Activated T-helper 2 cell treated with anti-CD3 and anti-CD28 coated beads, Interferon-gamma antibody, Interleukin-2, Interleukin-4, amounts not matched to agents 10 μg/mL and 5 μg/mL and 100 μg/mL, durations not matched to agents 14 hours and 24 hours and 36 hours (primary cell): ENCODE results near the gene SLC2A9. TPM values are rescaled to one million over a fixed set of nuclear protein-coding genes. Genes with fewer than 3 reads are reported as not detected.

Source experiments
- DNase-seq: peaks from one replicate; pipeline ENCODE4 v3.0.0; 2021; ENCODE audit warnings: low spot score
- H3K27ac Mint-ChIP-seq: one replicate; pipeline ENCODE4 v1.8.0; 2021; ENCODE audit warnings: mixed read lengths
- H3K27me3 Mint-ChIP-seq: one replicate; pipeline ENCODE4 v1.8.0; 2021; ENCODE audit warnings: low read depth, mixed read lengths
- H3K36me3 Mint-ChIP-seq: one replicate; pipeline ENCODE4 v1.8.0; 2021; ENCODE audit warnings: low read depth, mixed read lengths
- H3K4me1 Mint-ChIP-seq: one replicate; pipeline ENCODE4 v1.8.0; 2021; ENCODE audit warnings: low read depth, mixed read lengths
- H3K4me3 Mint-ChIP-seq: one replicate; pipeline ENCODE4 v1.8.0; 2021; ENCODE audit warnings: low read depth, mild to moderate bottlenecking, moderate library complexity, mixed read lengths
- H3K9me3 Mint-ChIP-seq: one replicate; pipeline ENCODE4 v1.8.0; 2021; ENCODE audit warnings: mixed read lengths
- intact Hi-C: fragments of 100-400 bp; cut with micrococcal nuclease; formaldehyde crosslinking; loops from one replicate; pipeline ENCODE4 v1.15.1; 2023
- total RNA-seq: library from RNA; stranded (reverse); gene quantifications from 2 replicates; pipeline ENCODE4 v1.2.3, GENCODE V29; 2022

SLC2A9 gene
- 1.3 and 2.4 TPM in 2 replicates for total RNA-seq

- Mint-ChIP-seq H3K4me3 (no peak within 1 kb of the TSS), H3K36me3 (no peaks in the 10 kb centered on the region), H3K4me1 (peaks cover 6% of the 10 kb centered on the region), H3K27me3 (no peaks in the 10 kb centered on the region), H3K27ac (no peak within 1 kb of the TSS), H3K9me3 (no peaks in the 10 kb centered on the region)
- no peak for DNase-seq
- intact Hi-C loops: no loop called here
Measured at GRCh38 chr4:10020871-10021652, at the start of gene SLC2A9. Gene SLC2A9 (minus strand): TSS chr4:10021497. CDS start chr4:10021429, 68 bp downstream.

- Mint-ChIP-seq H3K4me1 (peaks cover 2% of the 10 kb centered on the region), H3K27me3 (no peaks in the 10 kb centered on the region), H3K4me3 (no peak overlapping the region), H3K27ac (no peak overlapping the region), H3K36me3 (peaks cover 74% of the 10 kb centered on the region), H3K9me3 (no peaks in the 10 kb centered on the region)
- DNase-seq: no peak
- intact Hi-C loops: no loop called here
Measured at GRCh38 chr4:10069075-10069642, 47.9 kb upstream of the SLC2A9 start.

GRCh38 chr4:10066670-10067651, 45.7 kb upstream of the SLC2A9 start:
- intact Hi-C loops: no loop called here
- no peaks in the 10 kb centered on the region for H3K27me3 Mint-ChIP-seq
- no peaks in the 10 kb centered on the region for H3K9me3 Mint-ChIP-seq
- DNase-seq: no peak
- no peak overlapping the region for H3K27ac Mint-ChIP-seq
- H3K4me3 Mint-ChIP-seq: no peak overlapping the region
- H3K36me3 Mint-ChIP-seq: peaks cover 52% of the 10 kb centered on the region
- H3K4me1 Mint-ChIP-seq: no peaks in the 10 kb centered on the region

GRCh38 chr4:10066206-10066605, 44.9 kb upstream of the SLC2A9 start:
- Mint-ChIP-seq H3K36me3 (peaks cover 45% of the 10 kb centered on the region), H3K9me3 (no peaks in the 10 kb centered on the region), H3K27ac (no peak overlapping the region), H3K4me1 (no peaks in the 10 kb centered on the region), H3K27me3 (no peaks in the 10 kb centered on the region), H3K4me3 (no peak overlapping the region)
- DNase-seq: no peak
- intact Hi-C loops: no loop called here

- intact Hi-C loops: no loop called here
- H3K4me1 Mint-ChIP-seq: no peaks in the 10 kb centered on the region
- H3K27me3 Mint-ChIP-seq: no peaks in the 10 kb centered on the region
- H3K4me3 Mint-ChIP-seq: no peak overlapping the region
- H3K36me3 Mint-ChIP-seq: peaks cover 39% of the 10 kb centered on the region
- no peak for DNase-seq
- H3K27ac Mint-ChIP-seq: no peak overlapping the region
- no peaks in the 10 kb centered on the region for H3K9me3 Mint-ChIP-seq
Measured at GRCh38 chr4:10063544-10064300, 42.4 kb upstream of the SLC2A9 start.

- intact Hi-C loops: no loop called here
- H3K9me3 Mint-ChIP-seq: no peaks in the 10 kb centered on the region
- H3K36me3 Mint-ChIP-seq: peaks cover 31% of the 10 kb centered on the region
- H3K27ac Mint-ChIP-seq: no peak overlapping the region
- no peak for DNase-seq
- no peaks in the 10 kb centered on the region for H3K4me1 Mint-ChIP-seq
- no peaks in the 10 kb centered on the region for H3K27me3 Mint-ChIP-seq
- no peak overlapping the region for H3K4me3 Mint-ChIP-seq
Measured at GRCh38 chr4:10061650-10062415, 40.5 kb upstream of the SLC2A9 start.

GRCh38 chr4:10058371-10058770, 37.1 kb upstream of the SLC2A9 start:
- intact Hi-C loops: no loop called here
- H3K9me3 Mint-ChIP-seq: no peaks in the 10 kb centered on the region
- H3K4me1 Mint-ChIP-seq: no peaks in the 10 kb centered on the region
- no peak overlapping the region for H3K27ac Mint-ChIP-seq
- no peak overlapping the region for H3K4me3 Mint-ChIP-seq
- H3K27me3 Mint-ChIP-seq: no peaks in the 10 kb centered on the region
- H3K36me3 Mint-ChIP-seq: peaks cover 13% of the 10 kb centered on the region
- DNase-seq: no peak

GRCh38 chr4:10057023-10057395, 35.7 kb upstream of the SLC2A9 start:
- DNase-seq: no peak
- H3K4me1 Mint-ChIP-seq: no peaks in the 10 kb centered on the region
- intact Hi-C loops: no loop called here
- peaks cover 13% of the 10 kb centered on the region for H3K36me3 Mint-ChIP-seq
- H3K4me3 Mint-ChIP-seq: no peak overlapping the region
- H3K27ac Mint-ChIP-seq: no peak overlapping the region
- H3K9me3 Mint-ChIP-seq: no peaks in the 10 kb centered on the region
- H3K27me3 Mint-ChIP-seq: no peaks in the 10 kb centered on the region

GRCh38 chr4:10056334-10057022, 35.2 kb upstream of the SLC2A9 start:
- Mint-ChIP-seq H3K4me1 (no peaks in the 10 kb centered on the region), H3K9me3 (no peaks in the 10 kb centered on the region), H3K4me3 (no peak overlapping the region), H3K36me3 (peaks cover 13% of the 10 kb centered on the region), H3K27me3 (no peaks in the 10 kb centered on the region), H3K27ac (no peak overlapping the region)
- intact Hi-C loops: no loop called here
- no peak for DNase-seq

GRCh38 chr4:10055871-10056270, 34.6 kb upstream of the SLC2A9 start:
- Mint-ChIP-seq H3K4me1 (no peaks in the 10 kb centered on the region), H3K27me3 (no peaks in the 10 kb centered on the region), H3K9me3 (no peaks in the 10 kb centered on the region), H3K4me3 (no peak overlapping the region), H3K27ac (no peak overlapping the region), H3K36me3 (peaks cover 13% of the 10 kb centered on the region)
- DNase-seq: no peak
- intact Hi-C loops: no loop called here

- intact Hi-C loops: no loop called here
- DNase-seq: no peak
- Mint-ChIP-seq H3K9me3 (no peaks in the 10 kb centered on the region), H3K27ac (no peak overlapping the region), H3K4me1 (no peaks in the 10 kb centered on the region), H3K36me3 (peaks cover 13% of the 10 kb centered on the region), H3K27me3 (peaks cover 3% of the 10 kb centered on the region), H3K4me3 (no peak overlapping the region)
Measured at GRCh38 chr4:10054571-10055041, 33.3 kb upstream of the SLC2A9 start.
